ENCODE measurements around the gene ZDHHC13. TPM values are rescaled to one million over a fixed set of nuclear protein-coding genes. Genes with fewer than 3 reads are reported as not detected.

ZDHHC13 gene
- total and polyA plus RNA-seq, 10 of the 15 experiments (the other 5 are each of a cell fraction or from before 2014, with no cell fraction given) = 8.5 to 34.2 (median 20.4) TPM

DNA sequence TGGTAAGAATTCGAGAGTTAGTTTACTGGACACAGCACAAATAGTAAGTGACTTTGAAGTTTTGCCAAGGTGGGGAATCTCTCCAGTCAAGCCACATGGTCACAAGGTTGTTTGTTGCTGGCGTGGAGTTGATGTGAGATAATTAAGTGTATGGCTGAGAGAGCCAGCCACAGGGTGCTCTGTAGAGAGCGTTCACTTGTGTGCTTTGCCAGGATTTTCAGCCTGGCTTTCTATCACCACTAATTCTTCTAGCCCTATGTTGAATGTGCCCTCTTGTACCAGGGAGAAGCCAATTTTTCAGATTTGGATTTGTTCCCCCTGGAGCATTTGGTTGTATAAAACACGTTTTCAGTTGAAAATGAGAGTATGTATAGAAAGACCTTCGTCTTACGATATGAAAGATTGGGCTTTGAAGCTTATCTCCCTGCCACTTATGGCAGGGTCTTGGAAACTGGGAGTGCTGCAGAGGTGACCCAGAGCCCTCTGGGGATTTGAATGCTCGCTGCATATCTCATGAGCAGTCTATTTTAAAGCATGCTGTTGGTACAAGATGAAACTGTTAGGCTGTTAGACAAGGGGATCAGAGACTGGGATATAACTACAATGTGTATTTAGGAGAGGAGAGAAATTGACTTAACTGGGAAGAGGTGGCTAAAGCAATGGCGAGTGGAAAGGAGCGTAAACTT lies 56.2 kb downstream of the ZDHHC13 start:
- ChIA-PET RAD21 (ENCODE audit: unreplicated experiment) (no interaction called here), CTCF (no interaction called here), POLR2A (no interaction called here), SMC1A (ENCODE audit: uncharacterized antibody, unreplicated experiment) (interaction anchor here (0.8 to 1.4 kb wide), 2 partner anchors 28 to 105 kb away, joined by 3 to 4 read pairs; no protein-coding TSS in a partner anchor)
- Histone ChIP-seq H4K20me1 (ENCODE audit: control insufficient read depth, insufficient read depth) (no peaks in the 10 kb centered on the region; the same call in 1 of the 2 replicates), H3K4me3 (no peak overlapping the region), H3K4me2 (ENCODE audit: control insufficient read depth, insufficient read depth) (no peak overlapping the region), H3K36me3 (ENCODE audit: control insufficient read depth in 2 of 2, insufficient read depth in 2 of 2, low read length in 1 of 2) (peaks cover 4 to 34% of the 10 kb centered on the region in 2 experiments), H3K9ac (ENCODE audit: control insufficient read depth, insufficient read depth, low read length) (no peak overlapping the region), H3K9me3 (replicated peaks; ENCODE audit: control insufficient read depth, insufficient read depth, low read length) (no peaks in the 10 kb centered on the region), H3K79me2 (ENCODE audit: control insufficient read depth, insufficient read depth, low read length) (no peaks in the 10 kb centered on the region), H3K27me3 (replicated peaks in 1 of 2; ENCODE audit: control insufficient read depth in 2 of 2, insufficient read depth in 2 of 2, low read length in 1 of 2) (no peaks in the 10 kb centered on the region), H3K27ac (ENCODE audit: control insufficient read depth, insufficient read depth) (no peak overlapping the region), H2AFZ (ENCODE audit: control insufficient read depth, low read depth, low read length) (no peak overlapping the region), H3K4me1 (ENCODE audit: control insufficient read depth, insufficient read depth, low read length) (peaks cover 8% of the 10 kb centered on the region; the same call in 1 of the 2 replicates)
- FAIRE-seq (no peak), ATAC-seq (no peak), DNase-seq (ENCODE audit: low read depth, low spot score) (no peak)
- BruUV-seq (replicated peaks) = no TSS peak
- intact Hi-C loops (cut with micrococcal nuclease; ENCODE audit: unreplicated experiment) = no loop called here
- TF ChIP-seq, protein P1, sequence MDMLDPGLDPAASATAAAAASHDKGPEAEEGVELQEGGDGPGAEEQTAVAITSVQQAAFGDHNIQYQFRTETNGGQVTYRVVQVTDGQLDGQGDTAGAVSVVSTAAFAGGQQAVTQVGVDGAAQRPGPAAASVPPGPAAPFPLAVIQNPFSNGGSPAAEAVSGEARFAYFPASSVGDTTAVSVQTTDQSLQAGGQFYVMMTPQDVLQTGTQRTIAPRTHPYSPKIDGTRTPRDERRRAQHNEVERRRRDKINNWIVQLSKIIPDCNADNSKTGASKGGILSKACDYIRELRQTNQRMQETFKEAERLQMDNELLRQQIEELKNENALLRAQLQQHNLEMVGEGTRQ (IDR thresholded peaks at IDR 0.05; ENCODE audit: borderline replicate concordance, low read depth, low read length) = no peak
- in situ Hi-C loops (cut with MboI) = no loop called here
- 94% methylated on average over 9 of the region's 9 CpGs for WGBS (ENCODE audit: insufficient coverage, insufficient replicate concordance, low lambda C conversion rate, missing lambda C conversion rate)

DNA sequence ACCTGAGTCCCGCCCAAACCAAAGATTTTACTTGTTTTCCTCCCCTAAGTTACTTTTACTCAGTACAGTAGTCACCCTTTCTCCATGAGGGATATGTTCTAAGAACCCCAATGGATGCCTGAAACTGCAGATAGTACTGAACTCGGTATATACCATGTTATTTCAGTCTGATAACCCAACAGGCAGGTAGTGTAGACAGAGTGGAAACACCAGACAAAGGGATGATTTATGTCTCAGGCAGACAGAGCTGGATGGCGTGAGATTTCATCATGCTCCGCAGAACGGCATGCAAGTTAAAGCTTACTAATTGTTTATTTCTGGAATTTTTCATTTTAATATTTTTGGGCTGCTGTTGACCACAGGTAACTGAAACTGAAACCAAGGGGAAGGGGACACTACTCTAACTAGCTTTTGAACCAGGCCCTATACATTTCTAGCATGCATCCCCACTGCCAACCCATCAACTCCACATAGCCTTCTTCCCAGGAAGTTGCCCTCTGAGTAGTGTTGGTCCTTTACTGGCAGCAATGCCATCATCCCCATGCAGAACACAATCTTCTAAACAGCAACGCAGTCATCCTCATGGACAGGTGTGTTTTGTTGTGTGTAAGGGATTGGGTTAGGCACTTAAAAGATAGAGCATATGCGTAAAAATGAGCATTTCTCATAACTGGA lies 57.1 kb downstream of the ZDHHC13 start:
- TF ChIP-seq RAD51 (IDR thresholded peaks at IDR 0.05) (no peak), EP300 (IDR thresholded peaks at IDR 0.05; ENCODE audit: borderline replicate concordance in 1 of 2, control insufficient read depth in 1 of 2, low read depth in 2 of 2, low read length in 2 of 2) (no peak), POU2F2 (IDR thresholded peaks at IDR 0.05; ENCODE audit: borderline replicate concordance, low read depth, low read length) (no peak), RCOR1 (conservative IDR thresholded peaks at IDR 0.05; ENCODE audit: low read depth, low read length) (no peak), PAX8 (IDR thresholded peaks at IDR 0.05) (no peak)
- TF ChIP-seq, protein P2, sequence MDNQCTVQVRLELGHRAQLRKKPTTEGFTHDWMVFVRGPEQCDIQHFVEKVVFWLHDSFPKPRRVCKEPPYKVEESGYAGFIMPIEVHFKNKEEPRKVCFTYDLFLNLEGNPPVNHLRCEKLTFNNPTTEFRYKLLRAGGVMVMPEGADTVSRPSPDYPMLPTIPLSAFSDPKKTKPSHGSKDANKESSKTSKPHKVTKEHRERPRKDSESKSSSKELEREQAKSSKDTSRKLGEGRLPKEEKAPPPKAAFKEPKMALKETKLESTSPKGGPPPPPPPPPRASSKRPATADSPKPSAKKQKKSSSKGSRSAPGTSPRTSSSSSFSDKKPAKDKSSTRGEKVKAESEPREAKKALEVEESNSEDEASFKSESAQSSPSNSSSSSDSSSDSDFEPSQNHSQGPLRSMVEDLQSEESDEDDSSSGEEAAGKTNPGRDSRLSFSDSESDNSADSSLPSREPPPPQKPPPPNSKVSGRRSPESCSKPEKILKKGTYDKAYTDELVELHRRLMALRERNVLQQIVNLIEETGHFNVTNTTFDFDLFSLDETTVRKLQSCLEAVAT (IDR thresholded peaks at IDR 0.05) = no peak
- TF ChIP-seq, protein P3, sequence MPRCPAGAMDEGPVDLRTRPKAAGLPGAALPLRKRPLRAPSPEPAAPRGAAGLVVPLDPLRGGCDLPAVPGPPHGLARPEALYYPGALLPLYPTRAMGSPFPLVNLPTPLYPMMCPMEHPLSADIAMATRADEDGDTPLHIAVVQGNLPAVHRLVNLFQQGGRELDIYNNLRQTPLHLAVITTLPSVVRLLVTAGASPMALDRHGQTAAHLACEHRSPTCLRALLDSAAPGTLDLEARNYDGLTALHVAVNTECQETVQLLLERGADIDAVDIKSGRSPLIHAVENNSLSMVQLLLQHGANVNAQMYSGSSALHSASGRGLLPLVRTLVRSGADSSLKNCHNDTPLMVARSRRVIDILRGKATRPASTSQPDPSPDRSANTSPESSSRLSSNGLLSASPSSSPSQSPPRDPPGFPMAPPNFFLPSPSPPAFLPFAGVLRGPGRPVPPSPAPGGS (IDR thresholded peaks at IDR 0.05; ENCODE audit: borderline replicate concordance, insufficient read depth, low read depth, low read length, poor library complexity, severe bottlenecking) = no peak
- Histone ChIP-seq H2AFZ (ENCODE audit: control insufficient read depth, low read depth, low read length) (no peak overlapping the region), H3K27me3 (replicated peaks in 1 of 2; ENCODE audit: control insufficient read depth in 2 of 2, insufficient read depth in 2 of 2, low read length in 1 of 2) (no peaks in the 10 kb centered on the region), H3K4me1 (ENCODE audit: control insufficient read depth, insufficient read depth, low read length) (peaks cover 8% of the 10 kb centered on the region; the same call in 1 of the 2 replicates), H3K79me2 (ENCODE audit: control insufficient read depth, insufficient read depth, low read length) (no peaks in the 10 kb centered on the region), H3K4me2 (ENCODE audit: control insufficient read depth, insufficient read depth) (no peak overlapping the region), H3K9me3 (replicated peaks; ENCODE audit: control insufficient read depth, insufficient read depth, low read length) (no peaks in the 10 kb centered on the region), H4K20me1 (ENCODE audit: control insufficient read depth, insufficient read depth) (no peaks in the 10 kb centered on the region; the same call in 1 of the 2 replicates), H3K9ac (ENCODE audit: control insufficient read depth, insufficient read depth, low read length) (no peak overlapping the region), H3K36me3 (ENCODE audit: control insufficient read depth in 2 of 2, insufficient read depth in 2 of 2, low read length in 1 of 2) (peaks cover 4 to 29% of the 10 kb centered on the region in 2 experiments), H3K4me3 (no peak overlapping the region), H3K27ac (ENCODE audit: control insufficient read depth, insufficient read depth) (no peak overlapping the region)
- in situ Hi-C loops (cut with MboI) = no loop called here
- 75% methylated on average over 7 of the region's 7 CpGs for WGBS (ENCODE audit: insufficient coverage, insufficient replicate concordance, low lambda C conversion rate, missing lambda C conversion rate)
- BruUV-seq (replicated peaks) = no TSS peak
- ATAC-seq (no peak), DNase-seq (ENCODE audit: low read depth, low spot score) (no peak), FAIRE-seq (no peak)
- ChIA-PET CTCF (no interaction called here), SMC1A (ENCODE audit: uncharacterized antibody, unreplicated experiment) (interaction anchor here (0.8 to 1.8 kb wide), 4 partner anchors 8 to 106 kb away, joined by 3 to 6 read pairs (median 4); no protein-coding TSS in a partner anchor), RAD21 (ENCODE audit: unreplicated experiment) (interaction anchor here (1.6 kb wide), 1 partner anchor 65 kb away, joined by 3 read pairs; no protein-coding TSS in a partner anchor), POLR2A (no interaction called here)
- intact Hi-C loops (cut with micrococcal nuclease; ENCODE audit: unreplicated experiment) = loop anchor here (2.0 kb wide), 1 partner anchor 67 kb away; the partner anchor contains the start of gene E2F8
